Mucosa of descending colon (tissue), 3 donors: ENCODE results near the gene MYORG. TPM values are rescaled to one million over a fixed set of nuclear protein-coding genes. Genes with fewer than 3 reads are reported as not detected.

Experiments used
- ATAC-seq: fragments of 200-7000 bp; cut with Tn5 transposase; one replicate; pipeline ENCODE4 v1.9.1; 2020; ENCODE audit warnings: mild to moderate bottlenecking, moderate library complexity
- DNase-seq, 3 donors: peaks; one replicate each; pipeline ENCODE4 v3.0.0-alpha.2; 2020
- H3K36me3 ChIP-seq: fragments of 200-600 bp; one replicate; pipeline ENCODE4 v1.8.0; 2021; ENCODE audit warnings: low read depth, mild to moderate bottlenecking
- H3K4me1 ChIP-seq: fragments of 200-600 bp; one replicate; pipeline ENCODE4 v1.8.0; 2021; ENCODE audit warnings: low read depth, mild to moderate bottlenecking
- H3K4me3 ChIP-seq: fragments of 200-600 bp; one replicate; pipeline ENCODE4 v1.8.0; 2021; ENCODE audit warnings: mild to moderate bottlenecking
- H3K9me3 ChIP-seq: fragments of 200-600 bp; one replicate; pipeline ENCODE4 v1.8.0; 2021; ENCODE audit warnings: mild to moderate bottlenecking
- CTCF ChIP-seq: fragments of 200-600 bp; IDR thresholded peaks from one replicate; pipeline ENCODE4 v1.8.0; 2022; ENCODE audit warnings: antibody characterized with exemption, mild to moderate bottlenecking
- intact Hi-C, 2 donors: fragments of 100-400 bp; cut with DNase I in 1 of 2; cut with micrococcal nuclease in 1 of 2; formaldehyde crosslinking; loops; one replicate each; pipeline versions ENCODE4 v1.11.0 to v1.11.1; 2022; cut with DNase I, micrococcal nuclease
- total RNA-seq, 3 donors: library from RNA; stranded (reverse); fragmentation: NEBNext Ultra II Directional in 2 of 3; extraction: Animal tissue kit (Norgen Biotek cat#: 25700) in 2 of 3; gene quantifications; one replicate each; pipeline versions ENCODE4 v1.2.1 to v1.2.4, GENCODE V29; 2021 to 2023
- donor health status: DM: no; HTN: no; CAD: no; lungs with moderate emphysema.
- donor health status: DM: no; HTN: no; CAD: no.
- donor health status: DM: no; HTN: yes; CAD: no.

Gene MYORG
- total RNA-seq, 3 donors from 2014 or later = 48.8 to 88.2 (median 63.4) TPM

GRCh38 chr9:34374905-34375552 is 1.7 kb downstream of the MYORG start:
- no peak for TF ChIP-seq CTCF
- peak; percentile 64 for ATAC-seq
- no peaks in the 10 kb centered on the region for H3K36me3 ChIP-seq
- intact Hi-C loops = no loop called here
- peaks cover 19% of the 10 kb centered on the region for H3K4me1 ChIP-seq
- peak; percentile 83 to 86 (median 85) for DNase-seq
- no peaks in the 10 kb centered on the region for H3K9me3 ChIP-seq
- no peak overlapping the region for H3K4me3 ChIP-seq

- Histone ChIP-seq H3K36me3 (no peaks in the 10 kb centered on the region), H3K9me3 (no peaks in the 10 kb centered on the region), H3K4me3 (no peak overlapping the region), H3K4me1 (peaks cover 15% of the 10 kb centered on the region)
- DNase-seq (no peak), ATAC-seq (no peak)
- TF ChIP-seq CTCF = no peak
- intact Hi-C loops = no loop called here
Observed at GRCh38 chr9:34374339-34374738, 2.4 kb downstream of the MYORG start.

GRCh38 chr9:34373749-34374148 is 2.9 kb downstream of the MYORG start:
- Histone ChIP-seq H3K4me1 (peaks cover 11% of the 10 kb centered on the region), H3K36me3 (no peaks in the 10 kb centered on the region), H3K9me3 (no peaks in the 10 kb centered on the region), H3K4me3 (no peak overlapping the region)
- intact Hi-C loops = no loop called here
- TF ChIP-seq CTCF = no peak
- no peak for DNase-seq
- no peak for ATAC-seq

- H3K4me3 ChIP-seq = no peak overlapping the region
- TF ChIP-seq CTCF = no peak
- no peak for ATAC-seq
- intact Hi-C loops = no loop called here
- H3K9me3 ChIP-seq = no peaks in the 10 kb centered on the region
- H3K4me1 ChIP-seq = peaks cover 6% of the 10 kb centered on the region
- H3K36me3 ChIP-seq = no peaks in the 10 kb centered on the region
- no peak for DNase-seq
Observed at GRCh38 chr9:34372467-34373011, 4.2 kb downstream of the MYORG start.

DNA sequence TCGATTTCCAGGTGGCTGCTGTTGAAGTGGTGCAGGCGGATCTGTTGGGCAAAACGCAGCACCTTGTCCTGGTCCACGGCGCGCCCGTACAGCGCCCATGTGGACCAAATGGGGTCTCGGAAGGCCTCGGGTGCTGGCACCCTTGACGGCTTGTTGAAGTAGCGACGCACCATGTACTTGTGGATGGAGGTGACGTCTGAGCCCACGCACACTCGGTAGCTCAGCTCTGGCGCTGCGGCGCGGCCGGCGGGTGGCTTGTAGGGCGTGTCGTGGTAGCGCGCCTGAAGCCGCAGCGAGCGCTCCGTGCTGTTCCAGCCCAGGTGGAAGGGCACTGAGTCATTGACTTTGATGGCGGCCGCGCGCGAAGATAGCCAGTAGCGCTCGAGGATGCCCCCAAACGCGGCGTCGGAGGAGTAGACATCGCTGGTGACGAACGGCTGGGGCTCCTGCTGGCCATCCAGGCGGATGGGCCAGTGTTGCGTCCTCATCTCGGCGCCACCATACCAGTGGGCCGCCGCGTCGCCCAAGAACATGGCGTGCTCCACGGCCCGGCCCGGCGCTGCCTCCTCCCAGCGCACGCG is 4.7 kb downstream of the MYORG start:
- DNase-seq = no peak
- Histone ChIP-seq H3K4me3 (no peak overlapping the region), H3K9me3 (no peaks in the 10 kb centered on the region), H3K36me3 (no peaks in the 10 kb centered on the region), H3K4me1 (peaks cover 4% of the 10 kb centered on the region)
- no peak for TF ChIP-seq CTCF
- intact Hi-C loops = no loop called here
- ATAC-seq = no peak
